GM21360 (cell line): ENCODE results near the gene KATNIP.
"Not testable (repeated sequence)": the region's sequence is repeated elsewhere in the genome, so short reads cannot be mapped to it uniquely, and the experiment has no call there.

Source experiments
- ATAC-seq: cut with Tn5 transposase; IDR thresholded peaks from one replicate; pipeline ENCODE4 v1.9.1; 2021; ENCODE audit warnings: mild to moderate bottlenecking, moderate library complexity; ENCODE audit not compliant: unreplicated experiment

KATNIP gene

DNA sequence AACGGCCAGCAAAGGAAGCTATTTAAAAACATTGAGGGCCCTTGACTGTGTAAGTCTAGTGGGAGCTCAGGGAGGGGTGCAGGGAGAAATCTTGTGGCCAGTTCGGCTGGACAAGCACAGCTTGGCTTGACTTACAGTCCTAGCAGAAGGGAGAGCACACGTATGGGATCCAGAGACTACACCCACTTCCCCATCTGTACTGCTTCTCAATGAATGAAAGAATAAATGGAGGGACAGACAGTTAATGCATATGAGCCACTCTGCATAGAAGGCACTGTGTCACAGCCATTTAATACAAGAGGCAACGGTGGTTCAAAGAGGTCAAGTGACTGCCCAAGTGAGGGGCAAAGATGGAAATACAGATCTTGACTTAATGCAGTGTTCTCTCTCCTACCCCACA lies 15.7 kb upstream of the KATNIP start:
- ATAC-seq = no peak

DNA sequence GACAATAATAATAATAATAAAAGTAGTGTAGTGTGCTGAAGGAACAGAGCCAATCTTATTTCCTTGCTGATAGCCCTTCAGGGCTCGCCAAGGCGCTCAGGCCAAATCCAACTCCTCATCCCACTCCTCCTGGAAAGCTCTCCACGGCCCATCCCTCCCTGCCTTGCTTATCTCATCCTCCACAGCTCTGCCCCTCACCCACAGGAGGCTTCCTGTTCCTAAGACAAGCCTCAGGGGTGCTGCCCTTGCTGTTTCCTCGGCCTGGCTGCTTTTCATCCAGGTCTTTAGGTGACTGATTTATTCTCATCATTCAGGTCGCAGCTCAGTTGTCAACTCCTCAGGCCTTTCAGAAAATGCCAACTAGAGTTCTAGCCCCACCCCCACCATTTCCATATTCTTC lies 11.4 kb upstream of the KATNIP start:
- no peak for ATAC-seq

DNA sequence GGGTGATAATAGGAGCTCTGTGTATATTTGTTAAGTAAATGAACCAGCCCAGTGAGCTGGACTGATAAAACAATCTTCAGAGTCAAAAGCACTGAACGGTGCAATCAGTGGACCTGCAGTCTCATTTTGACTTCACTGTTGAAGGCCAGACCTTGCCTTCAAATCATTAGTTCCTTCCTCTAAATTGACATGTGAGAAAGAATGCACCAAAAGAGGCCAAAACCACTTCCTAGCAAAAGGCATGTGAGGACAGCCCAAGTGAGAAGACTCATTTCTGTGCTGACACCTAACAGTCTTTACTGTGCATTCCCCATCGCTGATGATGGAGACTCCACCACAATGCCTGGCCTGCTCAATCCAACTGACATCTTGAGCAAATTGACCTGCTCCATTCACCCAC lies 10.8 kb upstream of the KATNIP start:
- no peak for ATAC-seq

DNA sequence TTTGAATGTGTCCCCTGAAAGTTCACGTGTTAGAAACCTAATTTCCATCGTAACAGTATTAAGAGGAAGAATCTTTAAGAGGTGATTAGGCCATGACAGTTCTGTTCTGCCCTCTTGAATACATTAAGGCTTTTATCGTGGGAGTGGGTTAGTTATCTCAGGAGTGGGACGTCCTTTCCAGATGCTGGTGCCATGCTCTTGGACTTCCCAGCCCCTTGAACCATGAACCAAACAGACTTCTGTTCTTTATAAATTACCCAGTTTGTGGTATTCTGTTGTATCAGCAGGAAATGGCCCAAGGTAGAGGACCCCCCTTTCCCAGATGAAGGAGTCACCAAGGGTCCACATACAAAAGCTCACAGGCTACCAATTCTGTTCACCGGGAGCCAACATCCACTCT lies 10.3 kb upstream of the KATNIP start:
- no peak for ATAC-seq

DNA sequence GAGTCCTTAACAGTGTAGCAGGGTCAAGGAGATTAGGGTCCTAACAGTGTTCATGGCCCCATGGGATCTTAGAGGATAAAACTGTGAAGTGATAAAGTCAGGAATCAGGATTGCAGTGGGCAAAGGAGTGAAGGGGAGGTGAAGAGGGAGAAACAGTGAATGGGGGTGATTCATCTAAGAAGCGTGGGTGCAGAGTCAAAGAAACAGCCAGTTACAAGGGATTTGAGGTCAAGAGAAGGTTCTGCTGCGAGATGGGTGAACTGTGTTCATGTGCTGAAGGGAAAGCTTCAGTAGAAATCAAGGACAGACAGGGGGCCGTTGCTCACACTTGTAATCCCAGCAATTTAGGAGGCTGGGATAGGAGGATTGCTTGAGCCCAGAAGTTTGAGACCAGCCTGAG lies 6.1 kb upstream of the KATNIP start:
- ATAC-seq = no peak

DNA sequence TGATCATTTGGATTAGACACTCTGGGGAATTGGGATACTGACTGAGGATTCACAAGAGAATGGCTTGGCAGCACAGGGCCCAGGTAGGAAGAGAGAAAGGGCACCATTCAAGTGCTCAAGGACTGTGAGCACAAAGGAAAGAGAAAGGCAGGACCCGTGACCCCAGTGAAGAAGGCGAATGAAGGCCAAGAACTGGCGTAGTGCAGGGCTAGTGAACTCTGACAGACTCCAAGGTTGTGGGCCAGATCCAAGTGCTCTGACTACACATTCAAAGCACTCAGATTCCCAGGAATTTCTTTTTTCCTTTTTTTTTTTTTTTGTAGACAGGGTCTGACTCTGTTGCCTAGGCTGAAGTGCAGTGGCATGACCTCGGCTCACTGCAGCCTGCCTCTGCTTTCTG lies 5.3 kb upstream of the KATNIP start:
- no peak for ATAC-seq

DNA sequence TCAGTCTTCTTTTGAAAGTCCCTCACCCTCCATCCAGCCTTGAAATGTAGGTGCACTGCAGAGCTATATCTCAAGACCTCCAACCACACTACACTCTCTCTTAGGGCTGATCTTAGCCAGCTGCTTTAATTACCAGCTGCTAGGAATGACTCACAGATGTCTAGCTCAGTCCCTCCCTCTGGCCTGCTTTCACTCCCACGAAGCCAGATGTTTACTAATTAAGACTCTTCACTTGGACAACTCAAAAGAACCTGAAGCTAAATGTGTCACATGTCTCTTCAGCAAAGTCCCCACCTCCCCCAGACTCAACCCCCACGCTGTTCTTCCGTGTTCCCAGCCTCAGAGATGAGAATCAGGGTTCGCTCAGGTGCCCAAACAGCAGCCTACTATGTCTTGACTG lies 2.8 kb upstream of the KATNIP start:
- ATAC-seq = no peak

DNA sequence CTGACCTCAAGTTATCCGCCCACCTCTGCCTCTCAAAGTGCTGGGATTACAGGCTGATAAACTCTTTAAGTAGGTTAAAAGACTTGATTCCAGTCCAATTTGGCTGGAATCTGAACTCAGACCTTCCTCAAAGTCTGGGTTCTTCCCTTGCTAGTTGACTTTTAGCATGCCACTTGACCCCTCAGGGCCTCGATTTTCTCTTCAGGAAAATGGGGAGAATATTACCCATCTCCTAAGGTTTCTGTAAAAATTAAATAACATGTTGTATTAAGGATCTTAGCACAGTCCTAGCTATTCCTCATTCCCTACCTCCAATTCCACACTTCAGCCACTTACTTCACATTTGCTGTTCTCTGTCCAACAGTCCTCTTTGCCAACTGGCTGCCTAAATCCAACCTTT lies 2.1 kb upstream of the KATNIP start:
- no peak for ATAC-seq

DNA sequence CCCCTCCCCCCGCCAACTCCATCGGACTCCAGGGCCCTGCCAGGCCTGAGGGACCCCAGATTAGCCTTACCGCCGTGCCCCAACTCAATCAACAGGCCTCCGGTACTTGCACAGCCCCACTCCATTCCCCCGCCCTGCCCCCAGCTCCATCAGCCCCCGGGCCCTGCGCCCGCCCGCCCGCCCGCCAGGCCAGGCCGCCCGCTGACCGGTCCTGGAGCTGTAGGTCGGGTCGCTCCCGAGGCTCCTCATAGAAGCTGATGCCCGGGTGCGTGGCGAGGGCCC lies 539 bp upstream of the KATNIP start:
- peak; percentile 28 for ATAC-seq

DNA sequence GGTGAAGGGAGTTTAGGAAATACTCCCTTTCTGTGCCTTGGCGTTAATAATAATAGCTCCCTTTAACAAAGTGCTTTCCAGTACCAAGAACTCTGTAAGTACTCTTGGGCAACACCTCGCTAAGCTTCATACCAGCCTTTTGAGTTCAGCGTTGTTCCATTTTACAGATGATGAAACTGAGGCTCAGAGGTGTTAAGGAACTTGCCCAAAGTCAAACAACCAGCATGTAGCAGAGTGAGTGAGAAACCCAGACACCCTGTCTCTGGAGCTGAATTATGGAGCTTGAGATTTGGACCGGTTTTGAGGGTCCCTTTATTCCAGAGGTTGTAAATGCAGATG lies 607 bp downstream of the KATNIP start:
- ATAC-seq = no peak

DNA sequence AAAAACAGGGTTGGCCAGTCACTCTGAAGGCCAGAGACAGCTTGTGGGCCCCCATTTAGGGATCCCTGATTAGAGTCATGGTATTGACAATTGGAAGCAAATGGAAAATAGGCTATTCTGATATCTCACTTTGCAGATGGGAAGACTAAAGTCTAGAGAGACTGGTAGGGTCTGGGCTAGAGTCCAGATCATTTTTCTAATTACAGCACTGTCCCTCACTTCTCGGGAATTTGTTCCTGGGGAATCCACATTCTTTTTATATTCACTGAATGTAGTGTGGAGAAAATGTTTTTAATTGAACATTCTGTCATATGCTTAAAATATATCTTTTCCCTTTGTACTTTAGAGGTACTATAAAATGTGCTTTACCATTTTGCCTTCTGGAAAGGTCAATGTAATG lies 1.1 kb downstream of the KATNIP start:
- ATAC-seq = no peak

DNA sequence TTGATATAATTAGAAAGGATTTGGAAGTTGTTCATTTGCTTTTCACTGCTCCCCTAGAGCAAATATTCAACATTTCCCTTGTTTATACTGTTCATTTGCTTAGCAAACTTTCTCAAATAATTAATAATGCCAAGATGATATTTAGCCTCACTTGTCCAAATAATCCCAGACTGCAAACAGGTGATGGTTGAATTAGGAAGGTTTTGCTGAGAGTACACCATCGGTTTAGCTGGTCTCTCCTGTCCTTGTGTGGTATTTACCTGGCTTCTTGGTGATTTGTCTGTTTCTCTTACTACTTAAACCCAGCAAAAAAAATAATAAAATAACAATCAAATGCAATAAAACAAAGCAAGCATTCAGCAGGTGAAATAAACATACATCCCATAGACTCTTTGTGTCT lies 6.5 kb downstream of the KATNIP start:
- ATAC-seq = no peak

DNA sequence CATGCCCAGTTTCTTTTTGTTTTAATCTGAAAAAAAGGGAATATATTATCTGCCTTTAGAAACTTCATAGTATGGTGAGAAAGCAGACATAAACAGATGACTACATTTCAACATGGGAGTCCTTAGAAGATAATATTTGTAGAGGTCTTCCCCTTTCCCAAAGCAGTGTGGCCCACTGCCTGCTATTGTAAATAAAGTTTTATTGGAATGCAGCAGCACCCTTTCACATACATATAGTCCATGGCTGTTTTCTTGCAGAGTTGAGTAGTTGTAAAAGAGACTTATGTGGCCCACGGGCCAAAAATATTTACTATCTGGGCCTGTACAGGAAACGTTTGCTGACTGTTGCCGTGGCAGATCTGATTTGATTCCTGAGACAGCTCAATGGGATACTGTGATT lies 8.5 kb downstream of the KATNIP start:
- ATAC-seq = no peak

DNA sequence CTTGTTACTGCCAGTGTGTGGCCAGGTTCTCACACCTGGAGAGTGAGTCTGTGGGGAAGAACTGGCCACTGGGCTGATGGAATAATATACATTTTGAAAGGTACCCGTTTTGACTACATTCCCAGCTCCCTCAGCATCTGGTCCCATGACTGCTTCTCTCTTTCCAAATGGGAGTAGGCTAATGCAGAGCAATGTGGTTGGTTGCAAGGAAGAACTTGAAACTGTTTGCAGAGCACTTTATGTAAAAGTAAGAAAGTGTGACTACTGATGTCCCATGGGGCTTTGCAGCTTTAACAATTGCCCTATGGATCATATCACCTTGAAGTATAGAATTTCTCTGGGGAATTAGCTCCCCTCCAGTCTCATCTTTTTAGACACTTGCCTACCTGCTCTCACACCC lies 9.0 kb downstream of the KATNIP start:
- no peak for ATAC-seq

DNA sequence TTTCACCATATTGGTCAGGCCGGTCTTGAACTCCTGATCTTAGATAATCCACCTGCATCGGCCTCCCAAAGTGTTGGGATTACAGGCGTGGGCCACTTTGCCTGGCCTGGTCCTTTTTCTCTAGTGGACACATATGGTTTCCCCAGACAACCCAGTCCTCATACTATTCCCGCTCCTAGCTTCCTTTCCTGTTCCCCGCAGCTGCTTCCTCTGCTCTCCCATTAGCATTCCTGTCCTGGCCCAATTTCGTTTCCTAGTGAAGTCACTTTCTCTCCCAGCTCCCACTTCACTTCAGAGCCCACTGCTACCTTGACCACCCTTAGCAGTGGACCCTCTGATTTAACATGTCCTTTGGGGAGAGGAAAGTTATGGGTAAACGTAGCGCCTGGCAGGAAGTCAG lies 11.3 kb downstream of the KATNIP start:
- ATAC-seq = no peak

DNA sequence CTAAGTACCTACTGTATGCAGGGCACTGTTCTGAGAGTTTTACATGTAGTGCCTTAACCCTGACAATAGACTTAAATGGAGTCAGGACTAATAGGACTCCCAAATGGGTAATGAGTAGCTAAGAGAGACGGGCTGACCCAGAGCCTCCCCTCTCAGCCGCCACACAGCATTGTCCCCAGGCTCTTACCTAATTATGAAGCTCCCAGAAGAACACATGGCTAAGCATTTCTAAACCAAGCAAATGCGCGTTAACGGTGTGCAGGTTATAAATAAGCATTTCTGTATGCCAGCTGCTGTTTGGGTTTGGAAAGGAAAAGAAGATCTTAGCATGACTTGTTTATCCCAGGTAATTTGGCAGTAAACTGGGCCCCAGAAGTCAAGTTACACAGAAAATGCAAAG lies 14.3 kb downstream of the KATNIP start:
- no peak for ATAC-seq

DNA sequence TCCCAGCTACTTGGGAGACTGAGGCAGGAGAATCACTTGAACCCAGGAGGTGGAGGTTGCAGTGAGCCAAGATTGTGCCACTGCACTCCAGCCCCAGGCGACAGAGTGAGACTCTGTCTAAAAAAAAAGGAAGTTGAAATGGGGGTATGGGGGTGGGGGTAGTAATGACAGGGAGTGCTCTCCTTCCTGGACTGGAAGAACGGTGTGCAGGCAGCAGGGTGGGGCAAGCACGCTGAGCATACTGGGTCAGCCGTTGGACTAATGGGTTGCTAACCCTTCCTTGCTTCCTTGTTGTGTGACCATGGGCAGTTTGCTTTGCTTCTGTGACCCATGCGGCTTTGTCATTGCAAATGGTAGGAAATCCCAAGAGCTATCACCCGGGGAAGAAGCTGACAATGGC lies 16.5 kb downstream of the KATNIP start:
- no peak for ATAC-seq

DNA sequence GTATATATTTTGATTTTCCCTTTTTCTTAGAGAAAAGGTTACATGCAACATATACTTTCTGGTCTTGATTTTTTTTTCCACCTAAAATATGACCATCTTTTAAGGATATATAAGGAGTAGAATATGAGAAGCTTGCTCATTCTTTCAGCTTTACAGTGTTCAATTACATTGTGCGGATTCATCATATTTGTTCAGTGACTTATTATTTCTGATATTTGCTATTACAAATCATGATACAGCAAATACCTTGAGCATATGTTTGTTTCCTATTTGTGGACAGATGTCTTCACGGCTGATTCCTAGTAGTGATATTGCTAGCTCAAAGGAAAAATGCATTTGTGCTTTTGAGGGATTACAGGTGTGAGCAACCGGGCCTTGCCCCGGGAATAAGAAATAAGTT lies 18.1 kb downstream of the KATNIP start:
- ATAC-seq = no peak

DNA sequence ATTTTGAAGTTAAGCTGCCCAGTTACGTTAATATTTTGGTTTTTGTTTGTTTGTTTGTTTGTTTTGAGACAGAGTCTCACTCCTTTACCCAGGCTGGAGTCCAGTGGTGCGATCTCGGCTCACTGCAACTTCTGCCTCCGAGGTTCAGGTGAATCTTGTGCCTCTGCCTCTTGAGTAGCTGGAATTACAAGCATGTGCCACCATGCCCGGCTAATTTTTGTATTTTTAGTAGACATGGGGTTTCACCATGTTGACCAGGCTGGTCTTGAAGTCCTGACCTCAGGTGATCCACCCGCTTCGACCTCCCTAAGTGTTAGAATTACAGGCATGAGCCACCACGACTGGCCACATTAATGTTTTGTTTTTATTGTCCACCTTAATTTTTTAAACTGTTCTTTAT lies 21.0 kb downstream of the KATNIP start:
- not testable (repeated sequence) for ATAC-seq

DNA sequence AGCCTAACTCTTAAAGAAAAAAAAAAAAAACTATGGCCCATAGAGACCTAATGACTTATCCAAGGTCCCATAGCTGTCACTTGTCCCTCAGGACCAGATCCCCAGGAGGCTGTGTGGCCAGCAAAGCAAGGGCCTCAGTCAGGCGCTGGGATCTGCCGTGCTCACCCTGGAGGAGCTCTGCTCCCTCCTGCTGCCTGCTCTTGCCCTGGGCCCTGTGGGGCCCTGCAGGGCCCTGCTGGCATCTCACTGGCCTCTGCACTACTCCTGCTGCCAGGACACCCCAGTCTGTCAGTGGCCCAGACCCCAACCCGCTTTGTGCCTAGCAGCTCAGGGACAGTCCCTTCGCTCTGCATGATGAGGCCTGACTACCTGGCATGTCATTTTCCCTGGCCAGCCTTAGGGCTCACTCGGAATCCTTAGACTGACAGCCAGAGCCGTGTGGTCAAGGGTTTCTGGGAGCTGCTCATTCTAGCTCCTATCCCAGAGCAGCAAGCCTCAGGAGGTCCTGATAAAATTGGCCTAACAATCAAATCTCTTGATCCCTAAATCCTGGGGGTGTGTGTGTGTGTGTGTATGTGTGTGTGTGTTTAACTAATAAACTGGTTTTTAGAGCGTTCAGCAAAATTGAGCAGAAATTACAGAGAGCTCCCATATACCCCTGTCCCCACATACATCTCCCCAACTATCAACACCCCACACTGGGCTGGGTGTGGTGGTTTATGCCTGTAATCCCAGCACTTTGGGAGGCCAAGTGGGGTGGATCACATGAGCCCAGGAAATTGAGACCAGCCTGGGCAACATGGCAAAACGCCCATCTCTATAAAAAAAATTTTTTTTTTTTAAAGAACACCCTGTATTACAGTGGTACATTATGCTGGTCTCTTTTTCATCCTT lies 21.7 kb downstream of the KATNIP start:
- ATAC-seq = no peak

DNA sequence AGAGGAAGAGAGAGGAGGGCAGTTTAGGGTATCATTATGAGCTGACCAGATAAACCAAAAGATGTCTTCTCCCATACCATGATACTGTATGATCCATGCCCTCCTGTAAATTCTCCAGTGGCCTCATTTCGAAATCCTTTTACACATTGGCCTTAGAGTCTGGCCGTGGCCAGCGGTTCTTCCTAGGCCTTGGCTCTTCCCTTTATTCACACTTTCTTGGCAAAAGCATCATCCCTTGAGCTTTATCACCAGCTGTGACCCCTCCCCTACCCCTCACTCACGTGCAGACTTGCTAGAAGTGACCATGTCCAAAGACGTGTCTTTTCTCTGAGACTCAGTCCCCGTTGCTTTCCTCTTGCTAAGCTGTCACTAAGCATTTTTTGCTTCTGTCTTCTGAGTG lies 22.8 kb downstream of the KATNIP start:
- ATAC-seq = no peak

DNA sequence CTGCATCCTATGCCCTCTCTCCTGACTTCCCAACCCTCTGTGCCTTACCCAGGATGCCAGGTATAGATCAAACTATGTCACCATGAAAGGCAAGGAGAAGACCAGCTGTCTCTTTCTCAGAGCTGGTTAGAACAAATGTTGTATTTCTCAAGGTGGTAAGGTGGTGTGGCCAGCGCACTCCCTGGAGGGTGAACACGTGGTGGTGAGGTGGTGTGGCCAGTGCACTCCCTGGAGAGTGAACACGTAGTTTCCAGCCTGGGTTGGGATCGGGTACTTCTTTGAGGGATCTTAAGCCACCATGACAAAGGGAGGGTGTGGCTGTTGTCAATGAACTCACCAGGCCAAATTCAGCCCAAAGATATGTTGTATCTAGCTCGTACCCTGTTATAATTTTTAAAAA lies 26.8 kb downstream of the KATNIP start:
- no peak for ATAC-seq
